Adrenal gland (tissue), 12 donors: ENCODE measurements around the gene LRP10. TPM values are rescaled to one million over a fixed set of nuclear protein-coding genes. Genes with fewer than 3 reads are reported as not detected.
"Not testable (repeated sequence)": the region's sequence is repeated elsewhere in the genome, so short reads cannot be mapped to it uniquely, and the experiment has no call there.

Experiments
- DNase-seq, 7 donors: peaks; one replicate each; pipeline ENCODE4 v3.0.0-alpha.2; 2019 to 2020
- H3K27ac ChIP-seq, 5 donors: fragments of 200-600 bp; sonication (generic) in 4 of 5; 1 replicate in 3 of 5; 2 replicates in 2 of 5; pipeline versions ENCODE4 v1.5.1 to v1.8.0; 2016 to 2020; ENCODE audit warnings: mild to moderate bottlenecking in 1 of 5
- H3K27me3 ChIP-seq: fragments of 200-600 bp; 2 replicates; pipeline ENCODE4 v1.8.0; 2021
- H3K36me3 ChIP-seq, 2 donors: fragments of 200-600 bp; replicated peaks in 1 of 2; 1 replicate in 1 of 2; 2 replicates in 1 of 2; pipeline versions ENCODE4 v1.5.1 to v1.8.0; 2018 to 2022
- H3K4me1 ChIP-seq, 2 donors: fragments of 200-600 bp; replicated peaks in 1 of 2; 1 replicate in 1 of 2; 2 replicates in 1 of 2; pipeline versions ENCODE4 v1.5.1 to v1.8.0; 2018 to 2021
- H3K4me3 ChIP-seq, 4 donors: fragments of 200-600 bp; sonication (generic) in 3 of 4; one replicate each; pipeline ENCODE4 v1.5.1; 2016 to 2018
- H3K9me3 ChIP-seq, 3 donors: fragments of 200-600 bp; sonication (generic) in 1 of 3; replicated peaks in 1 of 3; 1 replicate in 2 of 3; 2 replicates in 1 of 3; pipeline versions ENCODE4 v1.5.1 to v1.8.0; 2016 to 2021
- CTCF ChIP-seq, 6 experiments: fragments of 450-650 bp in 4 of 6; fragments of 200-600 bp in 2 of 6; sonication (generic) in 1 of 6; IDR thresholded peaks; 1 replicate in 5 of 6; 2 replicates in 1 of 6; pipeline versions ENCODE4 v1.5.1 to v1.8.0; 2016 to 2021; ENCODE audit warnings: antibody characterized with exemption in 6 of 6, mild to moderate bottlenecking in 2 of 6, moderate library complexity in 1 of 6
- POLR2A ChIP-seq, 2 donors: fragments of 450-650 bp; IDR thresholded peaks; one replicate each; pipeline ENCODE4 v1.6.1; 2017; ENCODE audit warnings: antibody characterized with exemption in 2 of 2, mild to moderate bottlenecking in 2 of 2, moderate library complexity in 1 of 2
- WGBS, 4 donors: extraction: QIAGEN DNeasy Blood & Tissue Kit in 2 of 4; methylation state at CpG; one replicate each; pipeline versions ENCODE4 v1.1.5 to v1.1.7; 2013 to 2017; 5-methylcytosine and 5-hydroxymethylcytosine counted together
- intact Hi-C, 2 donors: fragments of 100-400 bp; cut with DNase I; formaldehyde crosslinking; loops; one replicate each; pipeline versions ENCODE4 v1.14.1 to v1.15.0; 2022 to 2023
- polyA plus RNA-seq, 3 donors: library from polyadenylated mRNA; stranded (reverse); fragments of 200-250 nt in 2 of 3; fragments of 350-450 nt in 1 of 3; fragmentation: Illumina TruSeq in 1 of 3; extraction: RNeasy Lipid Tissue Mini Kit (QIAGEN cat#74804) in 1 of 3; gene quantifications; one replicate each; pipeline ENCODE4 v1.2.3, GENCODE V29; 2013 to 2014
- total RNA-seq, 9 donors: library from RNA; depleted of rRNA in 4 of 9; stranded (reverse); fragments of >200 nt in 4 of 9; fragments of 120-200 nt in 1 of 9; fragmentation: NEBNext Ultra II Directional in 1 of 9; extraction: Animal tissue kit (Norgen Biotek cat#: 25700) in 1 of 9; gene quantifications; one replicate each; pipeline versions ENCODE4 v1.1.0 to v1.2.4, GENCODE V29; 2013 to 2023
- donor health status: healthy with polysubstance abuse.
- donor health status: Bipolar disorder and iron deficiency.
- donor health status: DM: yes; HTN: yes; CAD: no.
- donor health status: DM: no; HTN: no; CAD: no.
- donor health status: DM: no; HTN: no; CAD: no.
- donor health status: DM: yes; HTN: yes; CAD: no.

Gene LRP10
- total and polyA plus RNA-seq, 12 donors: 13.1 to 207 (median 83.2) TPM

DNA sequence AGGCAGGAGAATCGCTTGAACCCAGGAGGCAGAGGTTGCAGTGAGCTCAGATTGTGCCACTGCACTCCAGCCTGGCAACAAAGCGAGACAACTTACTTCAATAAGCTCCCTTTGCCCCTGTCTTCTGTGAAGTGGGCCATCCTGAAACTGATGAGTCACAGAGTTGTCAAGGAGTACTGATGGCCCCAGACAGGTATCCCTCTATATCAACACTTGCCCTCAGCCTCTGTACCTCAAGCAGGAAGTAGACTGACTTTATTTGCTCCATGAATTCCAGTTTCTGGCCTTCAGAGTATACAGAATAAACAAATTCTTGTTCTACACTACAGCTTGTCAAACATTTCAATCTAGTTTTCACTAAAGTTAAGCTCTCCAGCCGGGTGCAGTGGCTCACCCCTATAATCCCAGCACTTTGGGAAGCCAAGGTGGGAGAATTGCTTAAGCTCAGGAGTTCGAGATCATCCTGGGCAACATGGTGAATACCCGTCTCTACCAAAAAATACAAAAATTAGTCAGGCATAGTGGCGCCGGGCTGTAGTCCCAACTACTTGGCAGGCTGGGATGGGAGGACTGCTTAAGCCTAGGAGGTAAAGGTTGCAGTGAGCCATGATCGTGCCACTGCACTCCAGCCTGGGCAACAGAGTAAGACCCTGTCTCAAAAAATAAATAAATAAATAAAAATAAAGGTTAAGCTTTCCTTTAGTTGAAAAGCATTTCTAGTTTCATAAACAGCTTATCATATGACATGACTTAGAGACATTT, 16.4 kb upstream of the LRP10 start:
- H3K27me3 ChIP-seq: no peaks in the 10 kb centered on the region
- H3K4me1 ChIP-seq: peaks cover 5 to 26% of the 10 kb centered on the region in 2 donors
- 89 to 90% (median 89%) methylated on average over 6 to 8 of the region's 8 CpGs for WGBS, 4 donors
- DNase-seq: no peak
- no peak overlapping the region for H3K4me3 ChIP-seq
- no peaks in the 10 kb centered on the region for H3K9me3 ChIP-seq
- TF ChIP-seq CTCF (IDR thresholded peaks at IDR 0.05): no peak
- no peak for TF ChIP-seq POLR2A (IDR thresholded peaks at IDR 0.05)
- H3K36me3 ChIP-seq: no peaks in the 10 kb centered on the region
- H3K27ac ChIP-seq: no peak overlapping the region
- intact Hi-C loops: loop anchor here in 1 of 2 donors (5.0 to 10.0 kb wide), 3 partner anchors 33 to 303 kb away; no protein-coding TSS in a partner anchor

DNA sequence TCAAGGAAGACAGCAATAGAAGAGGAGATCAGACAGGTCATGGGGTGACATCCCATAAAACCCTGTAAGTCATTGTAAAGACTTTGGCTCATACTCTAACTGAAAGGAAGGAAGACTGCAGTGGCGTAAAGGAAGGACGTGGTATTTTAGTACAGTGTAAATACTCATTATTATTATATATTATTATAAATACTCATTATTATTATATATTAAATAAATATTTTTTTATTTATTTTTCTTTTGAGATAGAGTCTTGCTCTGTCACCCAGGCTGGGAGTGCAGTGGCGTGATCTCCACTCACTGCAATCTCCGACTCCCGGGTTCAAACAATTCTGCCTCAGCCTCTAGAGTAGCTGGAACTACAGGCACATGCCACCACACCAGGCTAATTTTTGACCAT, 15.1 kb upstream of the LRP10 start:
- intact Hi-C loops: loop anchor here in 1 of 2 donors (5.0 to 10.0 kb wide), 2 partner anchors 34 to 82 kb away; no protein-coding TSS in a partner anchor
- peaks cover under 1 to 16% of the 10 kb centered on the region in 2 donors for H3K4me1 ChIP-seq
- H3K4me3 ChIP-seq: no peak overlapping the region
- no peak for TF ChIP-seq CTCF (IDR thresholded peaks at IDR 0.05)
- TF ChIP-seq POLR2A (IDR thresholded peaks at IDR 0.05): no peak
- no peak overlapping the region for H3K27ac ChIP-seq
- H3K27me3 ChIP-seq: no peaks in the 10 kb centered on the region
- DNase-seq: no peak
- WGBS, 4 donors: 90 to 93% (median 93%) methylated on average over 5 of the region's 5 CpGs
- no peaks in the 10 kb centered on the region for H3K9me3 ChIP-seq
- H3K36me3 ChIP-seq: no peaks in the 10 kb centered on the region

- H3K27me3 ChIP-seq, H3K9me3 ChIP-seq, H3K27ac ChIP-seq, H3K36me3 ChIP-seq, DNase-seq, intact Hi-C loops, H3K4me1 ChIP-seq, H3K4me3 ChIP-seq: not testable (repeated sequence)
- WGBS, 4 donors: 60 to 83% (median 79%) methylated on average over 3 of the region's 3 CpGs
Measured at GRCh38 chr14:22860377-22860776, 11.2 kb upstream of the LRP10 start.

DNA sequence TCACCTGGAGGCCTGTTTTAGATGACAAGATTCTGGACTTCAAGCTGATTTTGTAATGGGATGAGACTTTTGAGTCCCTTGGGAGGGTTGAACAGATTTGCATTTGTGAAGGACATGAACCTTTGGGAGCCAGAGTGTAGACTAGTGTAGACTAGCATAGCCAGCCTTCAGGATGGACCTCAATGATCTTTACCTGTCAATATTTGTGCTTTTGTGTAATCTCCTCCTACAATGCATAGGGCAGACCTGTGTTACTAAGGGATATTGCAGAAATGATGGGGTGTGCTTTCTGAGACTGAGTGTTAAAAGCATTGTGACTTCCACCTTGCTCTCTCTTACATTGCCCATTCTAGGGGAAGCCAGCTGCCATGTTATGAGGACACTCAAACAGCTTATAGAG, 9.9 kb upstream of the LRP10 start:
- TF ChIP-seq POLR2A (IDR thresholded peaks at IDR 0.05) (no peak), CTCF (IDR thresholded peaks at IDR 0.05) (no peak)
- no peak overlapping the region for H3K4me3 ChIP-seq
- no peak overlapping the region for H3K27ac ChIP-seq
- H3K27me3 ChIP-seq: no peaks in the 10 kb centered on the region
- no peaks in the 10 kb centered on the region for H3K36me3 ChIP-seq
- intact Hi-C loops: no loop called here
- no peaks in the 10 kb centered on the region for H3K4me1 ChIP-seq
- no peak for DNase-seq
- no peaks in the 10 kb centered on the region for H3K9me3 ChIP-seq

DNA sequence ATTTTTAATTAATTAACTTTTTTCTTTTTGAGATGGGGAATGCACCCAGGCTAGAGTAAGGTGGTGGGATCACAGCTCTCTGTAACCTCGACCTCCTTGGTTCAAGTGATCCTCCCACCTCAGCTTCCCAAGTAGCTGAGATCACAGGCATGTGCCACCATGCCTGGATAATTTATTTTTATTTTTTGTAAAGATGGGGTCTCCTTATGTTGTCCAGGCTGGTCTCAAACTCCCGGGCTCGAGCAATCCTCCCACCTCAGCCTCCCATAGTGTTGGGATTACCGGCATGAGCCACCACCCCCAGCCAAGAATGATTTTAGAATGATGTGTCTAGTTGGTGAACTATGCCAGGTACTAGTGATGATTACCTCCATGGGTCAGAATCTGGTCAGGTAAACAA, 6.6 kb upstream of the LRP10 start:
- Histone ChIP-seq H3K36me3 (no peaks in the 10 kb centered on the region), H3K4me3 (no peak overlapping the region), H3K27ac (no peak overlapping the region), H3K27me3 (no peaks in the 10 kb centered on the region), H3K9me3 (no peaks in the 10 kb centered on the region), H3K4me1 (no peaks in the 10 kb centered on the region)
- intact Hi-C loops: no loop called here
- TF ChIP-seq CTCF (IDR thresholded peaks at IDR 0.05) (no peak), POLR2A (IDR thresholded peaks at IDR 0.05) (no peak)
- WGBS, 4 donors: 80 to 90% (median 88%) methylated on average over 4 of the region's 4 CpGs
- DNase-seq: no peak
